Measurements from ENCODE around the gene ARSJ. TPM values are rescaled to one million over a fixed set of nuclear protein-coding genes. Genes with fewer than 3 reads are reported as not detected.
"Not testable (repeated sequence)": the region's sequence is repeated elsewhere in the genome, so short reads cannot be mapped to it uniquely, and the experiment has no call there.

Gene ARSJ
- total RNA-seq: 6.0 TPM

- peak; percentile 53 for ATAC-seq
Measured at GRCh38 chr4:113979148-113979904, at the start of gene ARSJ. ARSJ (minus strand) TSS chr4:113979647; CDS start chr4:113978834, 813 bp downstream.

- no peak for ATAC-seq
Measured at GRCh38 chr4:114028071-114028470, 48.6 kb upstream of the ARSJ start.

GRCh38 chr4:114027596-114027995, 48.1 kb upstream of the ARSJ start:
- ATAC-seq: no peak

- ATAC-seq: no peak
Measured at GRCh38 chr4:114026447-114026846, 47.0 kb upstream of the ARSJ start.

GRCh38 chr4:114025176-114025777, 45.8 kb upstream of the ARSJ start:
- ATAC-seq: no peak

GRCh38 chr4:114021451-114021850, 42.0 kb upstream of the ARSJ start:
- no peak for ATAC-seq

- ATAC-seq: no peak
Measured at GRCh38 chr4:114019969-114020358, 40.5 kb upstream of the ARSJ start.

- no peak for ATAC-seq
Measured at GRCh38 chr4:114019276-114019968, 40.0 kb upstream of the ARSJ start.

- ATAC-seq: no peak
Measured at GRCh38 chr4:114017120-114017917, 37.9 kb upstream of the ARSJ start.

- ATAC-seq: peak; percentile 84
Measured at GRCh38 chr4:114015444-114015899, 36.0 kb upstream of the ARSJ start.

- peak; percentile 52 for ATAC-seq
Measured at GRCh38 chr4:114013201-114013600, 33.8 kb upstream of the ARSJ start.

- no peak for ATAC-seq
Measured at GRCh38 chr4:114012749-114013148, 33.3 kb upstream of the ARSJ start.

- peak; percentile 57 for ATAC-seq
Measured at GRCh38 chr4:114005569-114006442, 26.4 kb upstream of the ARSJ start.

- ATAC-seq: not testable (repeated sequence)
Measured at GRCh38 chr4:114004483-114005226, 25.2 kb upstream of the ARSJ start.

GRCh38 chr4:113998531-113998930, 19.1 kb upstream of the ARSJ start:
- no peak for ATAC-seq

GRCh38 chr4:113998079-113998478, 18.6 kb upstream of the ARSJ start:
- ATAC-seq: no peak

- no peak for ATAC-seq
Measured at GRCh38 chr4:113997206-113997605, 17.8 kb upstream of the ARSJ start.

- no peak for ATAC-seq
Measured at GRCh38 chr4:113996599-113997177, 17.2 kb upstream of the ARSJ start.

- ATAC-seq: no peak
Measured at GRCh38 chr4:113993887-113994286, 14.4 kb upstream of the ARSJ start.

- peak; percentile 54 for ATAC-seq
Measured at GRCh38 chr4:113990886-113991285, 11.4 kb upstream of the ARSJ start.

Measured in esophagus mucosa (tissue), 1 donor.